Retinal pigment epithelial cell (primary cell): ENCODE measurements around the gene PSD4.

Experiments used
- DNase-seq: peaks from one replicate; pipeline ENCODE4 v3.0.0-alpha.2; 2010; ENCODE audit warnings: low read depth
- H3K4me3 ChIP-seq: 2 replicates; pipeline ENCODE4 v1.5.1; 2011; ENCODE audit warnings: mild to moderate bottlenecking, low read length, control low read depth, moderate library complexity
- TF ChIP-seq, protein P1 (sequence below): conservative IDR thresholded peaks from 2 replicates; pipeline ENCODE4 v1.5.1; 2011; ENCODE audit warnings: low read depth, low read length, control low read depth, inconsistent platforms

Gene PSD4

GRCh38 chr2:113187771-113188170 is 14.0 kb downstream of the PSD4 start:
- H3K4me3 ChIP-seq: no peak overlapping the region
- DNase-seq: no peak
- TF ChIP-seq, protein P1, sequence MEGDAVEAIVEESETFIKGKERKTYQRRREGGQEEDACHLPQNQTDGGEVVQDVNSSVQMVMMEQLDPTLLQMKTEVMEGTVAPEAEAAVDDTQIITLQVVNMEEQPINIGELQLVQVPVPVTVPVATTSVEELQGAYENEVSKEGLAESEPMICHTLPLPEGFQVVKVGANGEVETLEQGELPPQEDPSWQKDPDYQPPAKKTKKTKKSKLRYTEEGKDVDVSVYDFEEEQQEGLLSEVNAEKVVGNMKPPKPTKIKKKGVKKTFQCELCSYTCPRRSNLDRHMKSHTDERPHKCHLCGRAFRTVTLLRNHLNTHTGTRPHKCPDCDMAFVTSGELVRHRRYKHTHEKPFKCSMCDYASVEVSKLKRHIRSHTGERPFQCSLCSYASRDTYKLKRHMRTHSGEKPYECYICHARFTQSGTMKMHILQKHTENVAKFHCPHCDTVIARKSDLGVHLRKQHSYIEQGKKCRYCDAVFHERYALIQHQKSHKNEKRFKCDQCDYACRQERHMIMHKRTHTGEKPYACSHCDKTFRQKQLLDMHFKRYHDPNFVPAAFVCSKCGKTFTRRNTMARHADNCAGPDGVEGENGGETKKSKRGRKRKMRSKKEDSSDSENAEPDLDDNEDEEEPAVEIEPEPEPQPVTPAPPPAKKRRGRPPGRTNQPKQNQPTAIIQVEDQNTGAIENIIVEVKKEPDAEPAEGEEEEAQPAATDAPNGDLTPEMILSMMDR: no peak

DNA sequence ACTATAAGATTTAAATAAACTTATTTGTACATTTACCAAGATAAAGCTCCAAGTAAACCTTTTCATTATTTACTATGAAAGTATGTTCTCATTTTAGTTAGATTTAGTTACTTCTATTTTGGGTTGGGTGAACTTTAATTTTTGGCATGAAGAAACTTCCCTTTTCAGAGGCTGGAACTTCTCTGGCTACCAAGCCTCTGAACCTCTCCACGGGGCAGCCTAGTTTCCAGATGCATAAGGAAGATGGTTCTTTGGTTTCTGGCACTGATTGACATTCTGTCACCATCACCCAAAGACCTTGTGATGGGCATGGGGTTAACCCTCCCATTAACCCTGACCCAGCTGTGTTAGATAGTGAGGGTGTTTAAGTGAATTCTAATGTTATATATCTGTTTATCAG is 17.1 kb downstream of the PSD4 start:
- TF ChIP-seq, protein P1: no peak
- H3K4me3 ChIP-seq: no peak overlapping the region
- no peak for DNase-seq

DNA sequence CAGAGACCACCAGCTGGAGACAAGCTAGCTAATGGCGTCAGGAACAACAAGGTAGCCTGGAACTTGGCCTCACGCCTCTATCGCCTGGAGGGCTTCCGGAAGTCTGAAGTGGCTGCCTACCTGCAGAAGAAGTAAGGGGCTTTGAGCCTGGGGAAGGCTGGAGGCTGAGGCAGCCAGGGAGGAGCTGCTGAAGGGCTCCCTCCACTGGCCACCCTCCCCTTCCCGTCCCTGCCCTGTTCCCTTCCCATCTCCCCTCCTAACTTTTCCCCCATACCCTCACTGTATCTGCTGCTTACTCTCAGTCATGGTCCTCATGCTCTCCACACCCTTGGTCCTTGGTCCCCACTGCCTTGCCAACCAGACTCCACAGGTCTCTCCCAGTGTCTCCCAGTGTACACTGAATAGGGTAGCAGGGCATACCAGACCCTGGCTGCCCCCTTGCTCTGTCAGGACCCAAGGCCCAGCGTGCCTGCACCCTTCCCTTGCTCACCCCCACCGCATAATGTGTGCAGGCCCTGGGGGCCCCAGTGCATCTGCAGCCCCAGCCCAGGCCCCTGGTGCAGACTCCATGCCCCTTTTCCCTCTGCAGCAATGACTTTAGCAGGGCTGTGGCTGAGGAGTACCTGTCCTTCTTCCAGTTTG is 18.8 kb downstream of the PSD4 start:
- TF ChIP-seq, protein P1: peak; percentile 30
- H3K4me3 ChIP-seq: no peak overlapping the region
- DNase-seq: no peak

GRCh38 chr2:113195923-113196501 is 22.2 kb downstream of the PSD4 start:
- TF ChIP-seq, protein P1: no peak
- H3K4me3 ChIP-seq: no peak overlapping the region
- no peak for DNase-seq

DNA sequence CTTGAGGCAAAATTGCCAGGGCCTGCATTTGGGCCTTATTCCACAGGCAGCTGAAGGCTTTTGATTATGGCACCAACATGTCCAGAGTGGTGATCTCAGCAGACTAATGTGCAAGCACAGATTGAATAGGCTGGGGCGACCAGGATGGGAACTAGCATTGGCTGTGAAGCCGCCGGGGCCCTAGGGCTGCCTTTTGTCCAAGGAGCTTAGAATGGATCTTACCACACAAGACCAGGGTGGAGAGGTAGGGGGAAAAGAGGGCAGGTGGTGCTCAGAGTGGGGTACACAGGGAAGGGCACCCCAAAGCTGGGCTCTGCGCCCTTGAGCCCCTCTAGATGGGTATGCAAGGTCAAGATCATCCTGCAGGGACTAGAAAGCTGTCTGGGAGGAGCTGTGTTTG is 23.1 kb downstream of the PSD4 start:
- TF ChIP-seq, protein P1: no peak
- no peak overlapping the region for H3K4me3 ChIP-seq
- DNase-seq: no peak

- TF ChIP-seq, protein P1: no peak
- no peak overlapping the region for H3K4me3 ChIP-seq
- no peak for DNase-seq
Measured at GRCh38 chr2:113197347-113198047, 23.7 kb downstream of the PSD4 start.
